ENCODE results near the gene TBC1D4. TPM values are rescaled to one million over a fixed set of nuclear protein-coding genes. Genes with fewer than 3 reads are reported as not detected.
A peak's percentile ranks its signal among the peaks of the same experiment; 100 is the strongest.

TBC1D4 gene
- 84.9 TPM for total RNA-seq
- long read RNA-seq, full-length matches to known transcripts: 10 of 94 reads
- long read RNA-seq, partial matches to known transcripts: 59 of 94 reads
- long read RNA-seq, other reads (novel, unspliced or antisense): 25 of 94 reads

- intact Hi-C loops (cut with DNase I): loop anchor here (2.0 to 10.0 kb wide), 3 partner anchors 67 to 177 kb away; partner anchors contain the start of gene UCHL3
- DNase-seq (ENCODE audit: low spot score): peak; percentile 93
Measured at GRCh38 chr13:75482070-75482819, at the start of gene TBC1D4. TBC1D4 (minus strand) TSS chr13:75482169; CDS start chr13:75481767, 402 bp downstream.

GRCh38 chr13:75530549-75530961, 48.6 kb upstream of the TBC1D4 start:
- DNase-seq (ENCODE audit: low spot score): no peak
- intact Hi-C loops (cut with DNase I): no loop called here

- DNase-seq (ENCODE audit: low spot score): no peak
- intact Hi-C loops (cut with DNase I): no loop called here
Measured at GRCh38 chr13:75521956-75522355, 40.0 kb upstream of the TBC1D4 start.

- no peak for DNase-seq (ENCODE audit: low spot score)
Measured at GRCh38 chr13:75518439-75519088, 36.6 kb upstream of the TBC1D4 start.

GRCh38 chr13:75514080-75514995, 32.4 kb upstream of the TBC1D4 start:
- intact Hi-C loops (cut with DNase I): no loop called here
- DNase-seq (ENCODE audit: low spot score): no peak

More at GRCh38 chr13:75518439-75519088, 36.6 kb upstream of the TBC1D4 start:
- intact Hi-C loops (cut with DNase I): no loop called here

- DNase-seq (ENCODE audit: low spot score): no peak
- intact Hi-C loops (cut with DNase I): no loop called here
Measured at GRCh38 chr13:75513271-75513670, 31.3 kb upstream of the TBC1D4 start.

GRCh38 chr13:75512253-75512652, 30.3 kb upstream of the TBC1D4 start:
- intact Hi-C loops (cut with DNase I): no loop called here
- no peak for DNase-seq (ENCODE audit: low spot score)

- intact Hi-C loops (cut with DNase I): no loop called here
- no peak for DNase-seq (ENCODE audit: low spot score)
Measured at GRCh38 chr13:75511051-75511625, 29.2 kb upstream of the TBC1D4 start.

- DNase-seq (ENCODE audit: low spot score): no peak
- intact Hi-C loops (cut with DNase I): no loop called here
Measured at GRCh38 chr13:75508002-75508548, 26.1 kb upstream of the TBC1D4 start.

- intact Hi-C loops (cut with DNase I): no loop called here
- no peak for DNase-seq (ENCODE audit: low spot score)
Measured at GRCh38 chr13:75507027-75508001, 25.3 kb upstream of the TBC1D4 start.

GRCh38 chr13:75506018-75506417, 24.0 kb upstream of the TBC1D4 start:
- intact Hi-C loops (cut with DNase I): no loop called here
- no peak for DNase-seq (ENCODE audit: low spot score)

- no peak for DNase-seq (ENCODE audit: low spot score)
- intact Hi-C loops (cut with DNase I): no loop called here
Measured at GRCh38 chr13:75505327-75505726, 23.4 kb upstream of the TBC1D4 start.

- intact Hi-C loops (cut with DNase I): no loop called here
- no peak for DNase-seq (ENCODE audit: low spot score)
Measured at GRCh38 chr13:75495938-75496337, 14.0 kb upstream of the TBC1D4 start.

- intact Hi-C loops (cut with DNase I): no loop called here
- DNase-seq (ENCODE audit: low spot score): no peak
Measured at GRCh38 chr13:75494491-75494890, 12.5 kb upstream of the TBC1D4 start.

GRCh38 chr13:75493156-75493555, 11.2 kb upstream of the TBC1D4 start:
- intact Hi-C loops (cut with DNase I): no loop called here
- no peak for DNase-seq (ENCODE audit: low spot score)

- no peak for DNase-seq (ENCODE audit: low spot score)
- intact Hi-C loops (cut with DNase I): no loop called here
Measured at GRCh38 chr13:75492389-75492788, 10.4 kb upstream of the TBC1D4 start.

- DNase-seq (ENCODE audit: low spot score): no peak
- intact Hi-C loops (cut with DNase I): no loop called here
Measured at GRCh38 chr13:75491376-75491775, 9.4 kb upstream of the TBC1D4 start.

Data from cardiac septum (tissue), 1 donor.